SIG-M5 treated with dmso at 0.1 percent for 504 hours (cell line): ENCODE data around the gene SARS1.

ENCODE experiments used
- DNase-seq: peaks from one replicate; lab custom pipeline; 2025; ENCODE audit not compliant: unreplicated experiment; lab: John Stamatoyannopoulos, UW

Gene SARS1

DNA sequence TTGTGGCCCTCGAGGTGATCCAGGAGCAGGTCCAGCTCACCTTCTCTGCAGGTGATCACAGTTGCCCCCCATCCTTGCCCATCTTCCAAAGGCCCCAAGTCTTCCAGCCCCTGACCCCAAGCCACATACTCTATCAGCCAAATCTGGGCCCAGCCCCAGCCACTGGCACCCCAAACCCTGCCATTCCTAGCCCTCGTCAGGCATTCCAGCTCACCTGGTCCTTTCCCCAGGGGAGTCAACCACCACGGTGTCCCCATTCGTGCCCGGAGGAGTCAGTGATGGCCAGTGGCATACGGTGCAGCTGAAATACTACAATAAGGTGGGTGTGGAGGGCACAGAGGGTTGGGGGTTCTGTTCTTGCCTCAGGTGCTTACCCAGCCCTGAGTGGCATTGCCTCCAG lies 47.9 kb downstream of the SARS1 start:
- no peak for DNase-seq

DNA sequence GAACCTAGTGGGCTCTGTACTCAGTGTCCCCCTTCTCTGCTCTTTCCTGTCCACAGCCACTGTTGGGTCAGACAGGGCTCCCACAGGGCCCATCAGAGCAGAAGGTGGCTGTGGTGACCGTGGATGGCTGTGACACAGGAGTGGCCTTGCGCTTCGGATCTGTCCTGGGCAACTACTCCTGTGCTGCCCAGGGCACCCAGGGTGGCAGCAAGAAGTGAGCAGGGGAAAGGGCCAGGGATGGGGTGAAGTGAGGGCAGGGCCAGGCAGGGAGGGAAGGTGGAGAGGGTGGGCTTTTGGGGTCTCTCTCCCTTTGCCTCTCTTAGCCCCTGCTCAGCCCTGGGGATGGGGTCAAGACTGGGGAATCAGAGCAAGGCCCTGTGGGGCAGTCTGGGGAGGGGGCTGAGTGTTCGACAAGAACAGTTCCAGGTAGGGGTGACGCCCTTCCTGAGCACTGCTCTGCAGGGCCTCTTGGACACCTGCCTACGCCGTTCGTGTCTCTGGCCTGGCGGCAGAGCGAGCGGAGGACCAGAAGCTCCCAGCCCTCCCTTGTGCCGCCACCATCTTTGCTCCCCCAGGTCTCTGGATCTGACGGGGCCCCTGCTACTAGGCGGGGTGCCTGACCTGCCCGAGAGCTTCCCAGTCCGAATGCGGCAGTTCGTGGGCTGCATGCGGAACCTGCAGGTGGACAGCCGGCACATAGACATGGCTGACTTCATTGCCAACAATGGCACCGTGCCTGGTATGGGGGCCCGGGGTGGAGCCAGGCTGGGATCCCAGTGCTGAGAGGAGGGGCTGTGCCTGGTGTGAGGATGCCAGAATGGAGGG lies 48.7 kb downstream of the SARS1 start:
- no peak for DNase-seq

DNA sequence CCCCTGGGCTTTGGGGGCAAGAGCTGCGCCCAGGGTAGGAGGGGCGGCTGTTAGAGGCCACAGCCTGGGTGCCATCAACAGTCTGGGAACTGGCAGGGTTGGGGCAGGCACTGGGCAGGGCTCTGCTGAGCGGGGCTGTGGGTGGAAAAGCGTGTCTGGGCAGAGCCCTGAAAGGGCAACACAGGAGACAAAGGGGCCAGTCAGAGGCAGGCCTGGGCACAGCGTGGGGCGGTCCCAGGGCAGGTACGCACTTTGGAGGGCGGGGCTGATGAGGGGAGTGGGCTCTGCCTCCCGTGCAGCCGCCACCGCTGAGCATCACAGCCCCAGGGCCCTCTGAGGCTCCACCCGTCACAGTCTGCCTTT lies 49.5 kb downstream of the SARS1 start:
- no peak for DNase-seq

DNA sequence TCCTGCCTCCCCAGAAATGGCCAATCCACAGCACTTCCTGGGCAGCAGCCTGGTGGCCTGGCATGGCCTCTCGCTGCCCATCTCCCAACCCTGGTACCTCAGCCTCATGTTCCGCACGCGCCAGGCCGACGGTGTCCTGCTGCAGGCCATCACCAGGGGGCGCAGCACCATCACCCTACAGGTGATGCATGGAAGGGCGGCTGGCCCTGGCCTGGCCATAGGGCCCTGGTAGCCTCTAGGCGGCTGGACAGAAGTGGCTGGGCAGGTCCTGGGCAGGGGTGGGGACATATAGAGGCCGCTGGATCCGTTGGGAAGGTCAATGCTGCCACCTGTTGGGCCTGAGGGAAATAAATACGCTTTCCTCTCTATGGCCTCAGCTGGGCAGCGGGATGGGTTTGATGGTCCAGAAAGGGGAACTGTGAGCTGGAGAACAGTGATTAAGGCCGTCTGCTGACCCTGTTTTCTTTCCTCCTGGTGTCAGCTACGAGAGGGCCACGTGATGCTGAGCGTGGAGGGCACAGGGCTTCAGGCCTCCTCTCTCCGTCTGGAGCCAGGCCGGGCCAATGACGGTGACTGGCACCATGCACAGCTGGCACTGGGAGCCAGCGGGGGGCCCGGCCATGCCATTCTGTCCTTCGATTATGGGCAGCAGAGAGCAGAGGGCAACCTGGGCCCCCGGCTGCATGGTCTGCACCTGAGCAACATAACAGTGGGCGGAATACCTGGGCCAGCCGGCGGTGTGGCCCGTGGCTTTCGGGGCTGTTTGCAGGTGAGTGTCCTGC lies 50.1 kb downstream of the SARS1 start:
- peak; percentile 78 for DNase-seq

DNA sequence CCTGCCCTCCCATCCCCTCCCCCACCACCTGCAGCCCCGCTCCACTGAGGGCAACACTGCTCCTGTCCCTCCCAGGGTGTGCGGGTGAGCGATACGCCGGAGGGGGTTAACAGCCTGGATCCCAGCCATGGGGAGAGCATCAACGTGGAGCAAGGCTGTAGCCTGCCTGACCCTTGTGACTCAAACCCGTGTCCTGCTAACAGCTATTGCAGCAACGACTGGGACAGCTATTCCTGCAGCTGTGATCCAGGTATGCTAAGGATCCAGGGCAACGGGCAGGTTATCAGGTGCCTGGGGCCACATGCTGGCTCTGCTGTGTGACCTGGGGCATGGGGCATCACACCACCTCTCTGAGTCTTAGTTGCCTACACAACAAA lies 50.6 kb downstream of the SARS1 start:
- DNase-seq: no peak

DNA sequence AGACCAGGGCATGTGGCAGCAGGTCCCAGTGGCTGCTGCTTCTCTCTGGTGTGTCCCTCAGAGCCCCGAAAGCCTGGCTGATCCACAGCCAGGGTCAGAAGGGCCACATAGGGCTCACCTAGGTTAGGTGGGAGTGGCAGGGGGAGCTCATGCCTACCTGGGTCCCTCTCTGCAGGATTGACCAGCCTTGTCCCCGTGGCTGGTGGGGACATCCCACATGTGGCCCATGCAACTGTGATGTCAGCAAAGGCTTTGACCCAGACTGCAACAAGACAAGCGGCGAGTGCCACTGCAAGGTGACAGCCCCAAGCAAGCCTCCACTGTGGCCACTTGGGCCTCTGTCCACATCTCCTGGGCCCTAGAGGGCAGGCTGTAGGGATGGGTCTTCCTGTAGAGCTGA lies 51.3 kb downstream of the SARS1 start:
- DNase-seq: no peak

DNA sequence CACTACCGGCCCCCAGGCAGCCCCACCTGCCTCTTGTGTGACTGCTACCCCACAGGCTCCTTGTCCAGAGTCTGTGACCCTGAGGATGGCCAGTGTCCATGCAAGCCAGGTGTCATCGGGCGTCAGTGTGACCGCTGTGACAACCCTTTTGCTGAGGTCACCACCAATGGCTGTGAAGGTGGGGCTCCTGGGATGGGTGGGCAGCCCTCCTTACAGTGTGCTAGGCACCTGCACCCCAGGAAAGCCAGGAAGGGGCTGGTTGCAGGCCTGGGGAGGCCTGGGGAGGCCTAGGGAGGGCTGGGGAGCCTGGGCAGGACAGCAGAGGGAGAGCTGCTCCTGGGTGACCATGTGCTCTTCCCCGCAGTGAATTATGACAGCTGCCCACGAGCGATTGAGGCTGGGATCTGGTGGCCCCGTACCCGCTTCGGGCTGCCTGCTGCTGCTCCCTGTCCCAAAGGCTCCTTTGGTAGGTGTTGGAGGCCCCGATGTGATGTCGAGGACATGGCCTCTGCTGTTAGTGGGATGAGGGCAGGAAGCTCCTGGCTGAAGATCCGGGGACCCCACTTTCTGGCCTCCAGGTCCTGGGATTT lies 52.1 kb downstream of the SARS1 start:
- DNase-seq: no peak

DNA sequence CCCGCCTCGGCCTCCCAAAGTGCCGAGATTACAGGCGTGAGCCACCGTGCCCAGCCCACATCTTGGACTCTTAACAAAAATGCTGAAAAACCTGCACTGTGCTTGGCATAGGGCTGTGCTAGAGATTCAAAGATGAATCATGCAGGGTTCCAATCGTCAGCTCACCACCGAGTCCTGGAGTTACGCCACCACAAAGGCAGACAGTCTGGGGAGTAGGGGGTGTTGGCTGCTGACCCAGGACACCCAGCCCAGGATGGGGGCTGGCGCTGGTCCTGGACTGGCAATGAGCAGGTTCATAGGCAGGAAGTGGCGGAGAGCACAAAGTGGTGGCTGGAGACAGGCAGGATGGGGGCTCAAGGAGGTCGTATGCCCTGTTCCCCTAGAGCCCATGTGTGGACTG lies 53.2 kb downstream of the SARS1 start:
- no peak for DNase-seq

DNA sequence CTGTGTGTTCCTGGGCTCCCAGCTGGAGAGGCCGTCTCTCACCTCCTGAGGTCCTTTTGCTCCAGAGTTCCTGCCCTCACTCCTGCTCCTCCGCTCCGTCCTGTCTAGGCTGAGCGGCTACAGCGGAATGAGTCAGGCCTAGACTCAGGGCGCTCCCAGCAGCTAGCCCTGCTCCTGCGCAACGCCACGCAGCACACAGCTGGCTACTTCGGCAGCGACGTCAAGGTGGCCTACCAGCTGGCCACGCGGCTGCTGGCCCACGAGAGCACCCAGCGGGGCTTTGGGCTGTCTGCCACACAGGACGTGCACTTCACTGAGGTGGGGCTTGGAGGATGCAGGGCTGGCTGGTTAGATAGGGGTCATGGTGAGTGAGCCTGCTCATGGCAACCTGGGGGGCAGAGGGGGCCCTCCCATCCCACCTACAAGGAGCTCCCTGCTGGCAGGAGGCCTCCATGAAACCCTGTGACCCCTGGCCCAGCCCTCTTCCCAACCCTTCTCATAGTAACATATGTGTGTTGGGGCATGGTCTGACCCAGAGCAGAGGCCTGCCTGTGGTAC lies 54.1 kb downstream of the SARS1 start:
- DNase-seq: no peak

DNA sequence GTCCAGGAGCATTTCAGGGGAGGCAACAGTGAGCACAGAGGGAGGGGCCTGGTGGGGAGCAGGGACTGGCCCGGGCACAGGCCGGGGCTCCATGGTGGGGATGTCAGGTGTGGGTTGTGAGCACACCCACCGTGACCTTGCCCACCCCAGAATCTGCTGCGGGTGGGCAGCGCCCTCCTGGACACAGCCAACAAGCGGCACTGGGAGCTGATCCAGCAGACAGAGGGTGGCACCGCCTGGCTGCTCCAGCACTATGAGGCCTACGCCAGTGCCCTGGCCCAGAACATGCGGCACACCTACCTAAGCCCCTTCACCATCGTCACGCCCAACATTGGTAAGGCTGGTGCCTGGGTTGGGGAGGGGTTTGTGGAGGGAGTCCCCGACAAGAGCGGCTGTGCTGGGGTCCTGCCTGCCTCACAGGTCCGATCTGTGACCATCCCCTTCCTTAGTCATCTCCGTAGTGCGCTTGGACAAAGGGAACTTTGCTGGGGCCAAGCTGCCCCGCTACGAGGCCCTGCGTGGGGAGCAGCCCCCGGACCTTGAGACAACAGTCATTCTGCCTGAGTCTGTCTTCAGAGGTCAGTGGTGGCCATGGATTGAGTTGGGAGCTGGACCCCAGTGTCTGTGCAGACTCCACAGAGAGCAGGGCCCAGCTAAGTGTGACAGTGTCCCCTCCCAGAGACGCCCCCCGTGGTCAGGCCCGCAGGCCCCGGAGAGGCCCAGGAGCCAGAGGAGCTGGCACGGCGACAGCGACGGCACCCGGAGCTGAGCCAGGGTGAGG lies 54.9 kb downstream of the SARS1 start:
- no peak for DNase-seq

DNA sequence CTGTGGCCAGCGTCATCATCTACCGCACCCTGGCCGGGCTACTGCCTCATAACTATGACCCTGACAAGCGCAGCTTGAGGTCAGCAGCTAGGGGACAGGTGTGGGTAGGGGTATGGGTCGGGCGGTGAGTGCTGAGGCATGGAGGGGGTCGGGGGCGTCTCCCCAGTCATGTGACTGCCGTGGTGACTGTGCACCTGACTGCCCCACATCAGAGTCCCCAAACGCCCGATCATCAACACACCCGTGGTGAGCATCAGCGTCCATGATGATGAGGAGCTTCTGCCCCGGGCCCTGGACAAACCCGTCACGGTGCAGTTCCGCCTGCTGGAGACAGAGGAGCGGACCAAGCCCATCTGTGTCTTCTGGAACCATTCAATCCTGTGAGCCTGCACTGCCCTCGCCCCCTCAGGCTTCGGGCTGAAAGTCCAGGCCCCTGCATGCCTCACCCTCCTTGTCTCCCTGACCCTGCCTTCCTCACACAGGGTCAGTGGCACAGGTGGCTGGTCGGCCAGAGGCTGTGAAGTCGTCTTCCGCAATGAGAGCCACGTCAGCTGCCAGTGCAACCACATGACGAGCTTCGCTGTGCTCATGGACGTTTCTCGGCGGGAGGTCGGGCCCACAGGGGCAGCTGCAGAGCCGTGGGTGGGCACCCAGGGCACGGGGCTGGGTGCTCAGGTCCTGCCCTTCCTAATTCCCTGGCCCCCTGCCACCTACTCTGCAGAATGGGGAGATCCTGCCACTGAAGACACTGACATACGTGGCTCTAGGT lies 55.7 kb downstream of the SARS1 start:
- no peak for DNase-seq

DNA sequence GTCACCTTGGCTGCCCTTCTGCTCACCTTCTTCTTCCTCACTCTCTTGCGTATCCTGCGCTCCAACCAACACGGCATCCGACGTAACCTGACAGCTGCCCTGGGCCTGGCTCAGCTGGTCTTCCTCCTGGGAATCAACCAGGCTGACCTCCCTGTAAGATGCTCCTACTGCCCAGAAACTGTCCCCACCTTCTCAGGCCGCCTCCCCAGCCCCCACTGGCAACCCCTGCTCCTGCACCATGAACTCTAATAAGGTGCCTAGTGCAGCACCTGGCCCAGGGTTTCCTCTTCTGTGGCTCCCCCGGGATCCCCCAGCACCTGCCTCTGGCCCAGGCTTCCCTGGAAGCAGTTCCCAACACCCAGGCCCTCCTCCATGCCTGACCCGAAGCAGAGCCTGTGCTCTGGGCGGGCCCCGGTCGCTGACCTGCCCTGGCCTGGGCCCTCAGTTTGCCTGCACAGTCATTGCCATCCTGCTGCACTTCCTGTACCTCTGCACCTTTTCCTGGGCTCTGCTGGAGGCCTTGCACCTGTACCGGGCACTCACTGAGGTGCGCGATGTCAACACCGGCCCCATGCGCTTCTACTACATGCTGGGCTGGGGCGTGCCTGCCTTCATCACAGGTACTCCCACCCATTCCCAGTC lies 56.4 kb downstream of the SARS1 start:
- DNase-seq: no peak

DNA sequence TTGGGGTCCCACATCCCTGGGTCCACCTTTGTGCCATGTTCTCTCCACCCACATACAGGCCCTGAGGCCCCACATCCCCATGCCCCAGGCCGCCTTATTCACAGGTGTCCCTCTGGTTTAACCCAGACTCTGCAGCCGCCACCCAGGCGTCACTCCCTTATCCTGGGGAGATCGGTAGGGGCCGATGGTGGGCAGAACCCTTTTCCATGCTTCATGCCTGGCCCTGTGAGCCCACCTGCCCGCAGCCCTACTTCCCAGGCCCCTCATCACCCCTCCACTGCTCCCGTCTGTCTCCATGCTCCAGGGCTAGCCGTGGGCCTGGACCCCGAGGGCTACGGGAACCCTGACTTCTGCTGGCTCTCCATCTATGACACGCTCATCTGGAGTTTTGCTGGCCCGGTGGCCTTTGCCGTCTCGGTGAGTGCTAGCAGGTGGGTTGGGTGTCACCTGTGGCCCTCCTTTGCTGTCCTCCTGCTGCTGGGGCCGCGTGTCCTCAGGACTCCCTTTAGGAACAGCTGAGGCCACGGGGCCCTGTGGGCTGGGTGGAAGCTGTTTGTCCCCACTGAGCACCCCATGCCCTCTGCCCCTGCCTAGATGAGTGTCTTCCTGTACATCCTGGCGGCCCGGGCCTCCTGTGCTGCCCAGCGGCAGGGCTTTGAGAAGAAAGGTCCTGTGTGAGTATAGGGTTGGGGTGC lies 57.1 kb downstream of the SARS1 start:
- DNase-seq: no peak

DNA sequence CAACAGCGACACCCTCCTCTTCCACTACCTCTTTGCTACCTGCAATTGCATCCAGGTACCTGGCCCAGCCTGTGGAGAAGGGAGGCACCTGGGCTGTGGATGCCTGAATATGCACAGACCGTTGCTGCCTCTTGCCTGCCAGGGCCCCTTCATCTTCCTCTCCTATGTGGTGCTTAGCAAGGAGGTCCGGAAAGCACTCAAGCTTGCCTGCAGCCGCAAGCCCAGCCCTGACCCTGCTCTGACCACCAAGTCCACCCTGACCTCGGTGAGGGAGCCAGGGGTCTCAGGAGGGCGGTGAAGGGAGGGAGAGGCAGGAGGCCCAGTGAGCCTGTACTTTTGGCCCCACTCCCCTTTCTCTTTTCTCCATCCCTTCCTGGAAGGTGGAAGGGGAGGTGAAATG lies 57.7 kb downstream of the SARS1 start:
- no peak for DNase-seq

DNA sequence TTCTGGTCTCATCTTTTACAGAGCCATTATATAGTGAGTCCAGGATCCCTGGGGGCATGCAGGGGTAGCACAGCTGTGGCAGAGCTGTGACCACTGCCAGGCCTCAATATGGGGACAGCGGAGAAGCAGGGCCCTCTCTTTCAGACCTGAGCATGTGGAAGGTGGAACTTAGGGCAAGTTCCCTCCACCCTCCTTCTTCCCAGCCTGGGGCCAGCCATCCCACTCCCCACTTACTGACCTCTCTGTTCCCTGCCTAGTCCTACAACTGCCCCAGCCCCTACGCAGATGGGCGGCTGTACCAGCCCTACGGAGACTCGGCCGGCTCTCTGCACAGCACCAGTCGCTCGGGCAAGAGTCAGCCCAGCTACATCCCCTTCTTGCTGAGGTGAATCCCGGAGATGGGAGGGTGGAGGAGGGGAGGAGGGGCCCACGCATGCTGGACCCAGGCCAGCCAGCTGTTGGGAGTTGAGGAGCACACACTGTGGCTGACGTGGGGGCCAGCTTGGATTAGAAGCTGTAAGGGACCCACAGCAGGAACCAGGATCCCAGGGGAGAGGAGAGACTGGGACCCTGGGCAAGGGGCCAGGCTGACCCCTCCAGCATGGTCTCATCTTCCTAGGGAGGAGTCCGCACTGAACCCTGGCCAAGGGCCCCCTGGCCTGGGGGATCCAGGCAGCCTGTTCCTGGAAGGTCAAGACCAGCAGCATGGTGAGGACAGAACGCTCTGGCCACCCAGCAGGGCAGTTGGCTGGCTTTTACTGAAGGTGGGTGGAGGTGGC lies 58.5 kb downstream of the SARS1 start:
- no peak for DNase-seq

DNA sequence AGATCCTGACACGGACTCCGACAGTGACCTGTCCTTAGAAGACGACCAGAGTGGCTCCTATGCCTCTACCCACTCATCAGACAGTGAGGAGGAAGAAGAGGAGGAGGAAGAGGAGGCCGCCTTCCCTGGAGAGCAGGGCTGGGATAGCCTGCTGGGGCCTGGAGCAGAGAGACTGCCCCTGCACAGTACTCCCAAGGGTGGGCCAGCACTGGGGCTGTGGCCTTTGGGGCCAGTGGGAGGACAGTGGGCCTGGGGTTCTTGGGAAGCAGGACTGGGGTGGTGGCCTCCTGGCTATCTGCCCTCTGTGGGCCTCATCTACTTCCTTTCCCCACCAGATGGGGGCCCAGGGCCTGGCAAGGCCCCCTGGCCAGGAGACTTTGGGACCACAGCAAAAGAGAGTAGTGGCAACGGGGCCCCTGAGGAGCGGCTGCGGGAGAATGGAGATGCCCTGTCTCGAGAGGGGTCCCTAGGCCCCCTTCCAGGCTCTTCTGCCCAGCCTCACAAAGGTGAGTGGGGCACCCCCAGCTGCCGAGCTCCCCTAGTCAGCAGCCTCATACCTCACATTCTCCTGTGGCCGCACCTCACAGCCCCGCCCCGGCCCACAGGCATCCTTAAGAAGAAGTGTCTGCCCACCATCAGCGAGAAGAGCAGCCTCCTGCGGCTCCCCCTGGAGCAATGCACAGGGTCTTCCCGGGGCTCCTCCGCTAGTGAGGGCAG lies 59.3 kb downstream of the SARS1 start:
- DNase-seq: no peak

DNA sequence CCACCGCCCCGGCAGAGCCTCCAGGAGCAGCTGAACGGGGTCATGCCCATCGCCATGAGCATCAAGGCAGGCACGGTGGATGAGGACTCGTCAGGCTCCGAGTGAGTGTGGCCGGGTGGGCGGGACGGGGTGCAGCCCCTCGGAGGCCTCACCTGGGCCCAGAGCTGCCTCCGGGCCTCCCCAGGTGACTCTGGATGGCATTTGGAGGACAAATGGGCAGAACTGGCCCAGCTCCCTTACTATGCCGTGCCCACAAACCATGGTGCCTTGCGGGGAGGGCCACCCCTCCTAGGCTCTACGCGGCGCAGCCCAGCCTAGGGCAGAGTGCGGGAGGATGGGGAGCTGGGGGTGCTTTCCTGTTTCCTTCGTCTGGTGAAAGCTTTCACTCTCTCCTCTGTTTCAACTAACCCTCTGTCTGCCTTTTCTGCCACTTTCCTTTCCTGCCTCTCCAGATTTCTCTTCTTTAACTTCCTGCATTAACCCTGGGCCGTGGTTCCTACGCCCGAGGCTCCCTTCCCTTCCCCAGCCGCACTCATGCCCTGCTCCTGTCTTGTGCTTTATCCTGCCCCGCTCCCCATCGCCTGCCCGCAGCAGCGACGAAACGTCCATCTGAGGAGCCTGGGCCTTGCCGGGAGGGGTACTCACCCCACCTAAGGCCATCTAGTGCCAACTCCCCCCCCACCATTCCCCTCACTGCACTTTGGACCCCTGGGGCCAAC lies 60.0 kb downstream of the SARS1 start:
- no peak for DNase-seq
